RPMI8226 (cell line): ENCODE results near the gene RBPJL.

Source experiments
- DNase-seq: peaks from one replicate; pipeline ENCODE4 v3.0.0-alpha.2; 2015

The RBPJL gene

DNA sequence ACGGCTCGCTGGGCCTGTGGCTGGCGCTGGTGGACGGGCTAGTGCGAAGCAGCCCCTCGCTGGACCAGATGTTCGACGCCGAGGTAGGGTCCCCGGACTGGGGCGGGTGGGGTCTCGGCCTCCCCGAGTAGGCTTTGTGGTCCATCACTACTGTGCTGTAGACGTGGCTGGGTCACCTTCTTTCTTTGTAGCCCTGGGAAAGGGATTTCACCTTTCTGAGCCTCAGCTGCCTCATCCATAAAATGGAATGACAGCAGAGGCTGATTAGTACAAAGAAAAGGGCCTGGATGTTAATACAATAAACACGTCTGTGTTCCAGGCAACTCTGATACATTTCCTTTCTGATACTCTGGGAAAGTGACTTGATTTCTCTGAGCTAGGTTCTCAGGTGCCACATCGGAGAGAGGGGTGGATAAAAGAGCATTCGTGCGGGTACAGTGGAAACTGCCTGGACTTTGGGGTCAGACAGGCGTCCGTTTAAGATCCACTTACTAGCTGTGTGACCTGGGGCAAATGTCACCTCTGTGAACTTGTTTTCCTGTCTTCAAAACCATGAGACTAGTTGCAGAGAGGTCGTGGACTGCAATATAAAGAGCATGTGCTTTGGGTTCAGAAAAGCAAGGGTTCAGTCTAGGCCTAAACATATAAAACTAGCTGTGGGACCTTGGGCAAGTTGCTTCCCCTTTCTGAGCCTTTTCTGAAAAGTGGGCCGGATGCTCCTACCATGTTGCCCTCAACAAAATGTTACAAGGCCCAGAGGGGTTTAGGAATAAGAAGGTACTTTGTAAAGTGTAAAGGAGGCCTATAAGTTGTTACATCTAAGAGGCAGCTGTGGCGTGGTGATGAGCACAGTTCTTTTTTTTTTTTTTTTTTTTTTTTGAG lies 57.2 kb downstream of the RBPJL start:
- no peak for DNase-seq

DNA sequence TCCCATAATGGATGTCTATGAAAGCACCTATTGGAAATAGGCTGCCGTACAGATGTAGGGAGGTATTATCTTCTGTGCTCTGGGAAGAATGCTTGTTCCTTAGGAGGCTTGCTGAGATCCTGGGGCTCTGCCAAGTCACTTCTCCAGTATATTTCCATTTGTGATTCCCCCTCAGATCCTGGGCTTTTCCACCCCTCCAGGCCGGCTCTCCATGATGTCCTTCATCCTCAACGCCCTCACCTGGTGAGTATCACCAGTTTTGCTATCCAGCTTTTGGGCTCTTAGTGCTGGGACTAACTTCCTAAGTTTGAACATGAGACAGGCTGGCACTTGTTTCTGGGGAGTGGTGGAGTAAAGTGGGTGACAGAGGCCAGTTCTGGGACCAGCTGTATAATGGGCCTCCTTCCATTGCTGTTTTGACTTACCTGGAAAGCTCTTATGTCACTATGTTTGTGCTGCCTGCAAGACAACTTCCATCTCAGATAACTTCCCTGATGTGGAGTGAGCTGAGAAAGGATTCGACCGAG lies 58.9 kb downstream of the RBPJL start:
- DNase-seq: no peak

DNA sequence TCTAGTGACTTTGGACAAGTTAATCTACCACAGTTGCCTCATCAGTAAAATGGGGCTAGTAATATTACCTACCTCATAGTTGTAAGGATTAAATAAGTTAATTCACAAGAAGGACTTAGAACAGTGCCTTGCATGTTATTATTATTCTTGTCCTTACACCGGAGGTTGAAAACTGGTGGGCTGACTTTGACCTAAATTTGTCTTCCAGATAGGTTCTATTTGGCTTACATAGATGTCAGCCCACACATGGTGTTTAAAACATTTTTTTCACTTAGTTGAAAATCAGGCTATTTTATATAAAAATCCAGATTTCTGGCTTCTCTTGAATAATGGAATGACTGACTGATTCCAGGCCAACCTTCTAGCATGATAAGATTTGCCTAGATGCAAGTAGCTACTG lies 59.6 kb downstream of the RBPJL start:
- no peak for DNase-seq

DNA sequence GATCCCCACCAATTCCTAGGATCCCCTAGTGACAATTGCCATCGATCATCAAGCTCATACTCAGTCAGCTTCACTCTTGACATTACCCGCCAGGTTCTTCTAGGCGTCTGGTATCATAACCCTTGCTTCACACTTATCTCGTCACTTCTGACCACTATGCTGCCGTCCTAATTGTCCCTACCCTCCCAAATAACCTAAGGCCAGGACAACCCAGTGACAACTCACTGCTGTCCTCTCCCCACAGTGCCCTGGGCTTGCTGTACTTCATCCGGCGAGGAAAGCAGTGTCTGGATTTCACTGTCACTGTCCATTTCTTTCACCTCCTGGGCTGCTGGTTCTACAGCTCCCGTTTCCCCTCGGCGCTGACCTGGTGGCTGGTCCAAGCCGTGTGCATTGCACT lies 60.0 kb downstream of the RBPJL start:
- DNase-seq: no peak

DNA sequence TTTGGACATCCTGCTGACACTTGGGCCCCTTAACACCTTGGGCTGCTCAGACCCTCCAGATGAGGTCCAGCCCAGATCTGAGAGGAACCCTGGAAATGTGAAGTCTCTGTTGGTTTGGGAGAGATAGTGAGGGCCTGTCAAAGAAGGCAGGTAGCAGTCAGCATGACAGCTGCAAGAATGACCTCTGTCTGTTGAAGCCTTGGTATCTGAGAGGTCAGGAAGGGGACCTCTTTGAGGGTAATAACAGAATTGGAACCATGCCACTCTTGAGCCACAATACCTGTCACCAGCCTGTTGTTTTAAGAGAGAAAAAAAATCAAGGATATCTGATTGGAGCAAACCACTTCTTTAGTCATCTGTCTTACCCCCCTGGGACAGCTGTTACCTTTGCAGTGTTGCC lies 60.5 kb downstream of the RBPJL start:
- DNase-seq: no peak
